Muscle of back (tissue), 13 donors: ENCODE data around the gene SLC44A2. TPM values are rescaled to one million over a fixed set of nuclear protein-coding genes. Genes with fewer than 3 reads are reported as not detected.
A peak's percentile ranks its signal among the peaks of the same experiment; 100 is the strongest.

Source experiments
- DNase-seq, 3 donors: peaks; one replicate each; pipeline versions ENCODE4 v3.0.0 to v3.0.0-alpha.2; 2013
- long read RNA-seq, 9 donors: transcript quantifications; one replicate each; lab custom pipeline, GENCODE V29; 2026
- polyA plus RNA-seq, 10 donors: library from polyadenylated mRNA; unstranded; fragments of 120-200 nt; gene quantifications; one replicate each; pipeline ENCODE4 v1.2.1, GENCODE V29; 2013; ENCODE audit not compliant: insufficient read length in 10 of 10

SLC44A2 gene
- polyA plus RNA-seq = 100 to 1,000 TPM; 112 to 146 (median 132) TPM
- long read RNA-seq, donor 1, transcript SLC44A2-201 (22 exons, 3,671 nt) = major isoform, 6 of 12 reads
- long read RNA-seq, donor 1, partial matches to known transcripts = 0 of 12 reads
- long read RNA-seq, donor 1, other reads (novel, unspliced or antisense) = 0 of 12 reads
- long read RNA-seq, donor 2, transcript SLC44A2-201 (22 exons, 3,671 nt) = major isoform, 6 of 16 reads
- long read RNA-seq, donor 2, transcript SLC44A2-202 (22 exons, 3,301 nt) = minor isoform, 5 of 16 reads
- long read RNA-seq, donor 2, partial matches to known transcripts = 5 of 16 reads
- long read RNA-seq, donor 2, other reads (novel, unspliced or antisense) = 0 of 16 reads
- long read RNA-seq, donor 3 = 0 reads
- long read RNA-seq, donor 4, partial matches to known transcripts = 0 of 3 reads
- long read RNA-seq, donor 4, other reads (novel, unspliced or antisense) = 0 of 3 reads
- long read RNA-seq, donor 5, transcript SLC44A2-202 (22 exons, 3,301 nt) = major isoform, 5 of 27 reads
- long read RNA-seq, donor 5, partial matches to known transcripts = 16 of 27 reads
- long read RNA-seq, donor 5, other reads (novel, unspliced or antisense) = 0 of 27 reads
- long read RNA-seq, donor 6, transcript SLC44A2-202 (22 exons, 3,301 nt) = minor isoform, 6 of 18 reads
- long read RNA-seq, donor 6, transcript SLC44A2-201 (22 exons, 3,671 nt) = major isoform, 7 of 18 reads
- long read RNA-seq, donor 6, partial matches to known transcripts = 0 of 18 reads
- long read RNA-seq, donor 6, other reads (novel, unspliced or antisense) = 0 of 18 reads
- long read RNA-seq, donor 7, partial matches to known transcripts = 5 of 14 reads
- long read RNA-seq, donor 7, other reads (novel, unspliced or antisense) = 0 of 14 reads
- long read RNA-seq, donor 8, partial matches to known transcripts = 51 of 55 reads
- long read RNA-seq, donor 8, other reads (novel, unspliced or antisense) = 0 of 55 reads
- long read RNA-seq, donor 9, partial matches to known transcripts = 0 of 4 reads
- long read RNA-seq, donor 9, other reads (novel, unspliced or antisense) = 0 of 4 reads

GRCh38 chr19:10625003-10625761, at the start of gene SLC44A2:
SLC44A2 (plus strand) TSS chr19:10625553; CDS start chr19:10625634, 81 bp downstream.
- DNase-seq = peak; percentile 84 to 95 (median 89)

- DNase-seq = no peak
Measured at GRCh38 chr19:10577951-10578350, 47.4 kb upstream of the SLC44A2 start.

GRCh38 chr19:10580979-10581631, 44.2 kb upstream of the SLC44A2 start:
- DNase-seq = peak; percentile 85 to 94 (median 88)

GRCh38 chr19:10582091-10582490, 43.3 kb upstream of the SLC44A2 start:
- DNase-seq = no peak

- DNase-seq = no peak
Measured at GRCh38 chr19:10583036-10583776, 42.1 kb upstream of the SLC44A2 start.

- no peak for DNase-seq
Measured at GRCh38 chr19:10586396-10586795, 39.0 kb upstream of the SLC44A2 start.

- no peak for DNase-seq
Measured at GRCh38 chr19:10587022-10587838, 38.1 kb upstream of the SLC44A2 start, which contains the start of gene AP1M2. AP1M2 (minus strand) TSS chr19:10587312; CDS start chr19:10587231, 81 bp downstream.

GRCh38 chr19:10587839-10588150, 37.6 kb upstream of the SLC44A2 start:
- DNase-seq = no peak

GRCh38 chr19:10593148-10593547, 32.2 kb upstream of the SLC44A2 start:
- DNase-seq = no peak

- peak in 1 of 3 donors; percentile 33 for DNase-seq
Measured at GRCh38 chr19:10593820-10594637, 31.3 kb upstream of the SLC44A2 start.

- no peak for DNase-seq
Measured at GRCh38 chr19:10600149-10600548, 25.2 kb upstream of the SLC44A2 start.

- DNase-seq = no peak
Measured at GRCh38 chr19:10601999-10602329, 23.4 kb upstream of the SLC44A2 start.

GRCh38 chr19:10602330-10603083, 22.8 kb upstream of the SLC44A2 start:
- DNase-seq = peak; percentile 74 to 86 (median 74)

GRCh38 chr19:10603084-10603872, 22.1 kb upstream of the SLC44A2 start:
- DNase-seq = peak in 2 of 3 donors; percentile 35 to 64

- DNase-seq = peak in 1 of 3 donors; percentile 39
Measured at GRCh38 chr19:10603873-10604459, 21.4 kb upstream of the SLC44A2 start.

GRCh38 chr19:10604460-10604980, 20.8 kb upstream of the SLC44A2 start:
- no peak for DNase-seq
